Measurements from ENCODE around the gene PEX14. TPM values are rescaled to one million over a fixed set of nuclear protein-coding genes. Genes with fewer than 3 reads are reported as not detected.
A peak's percentile ranks its signal among the peaks of the same experiment; 100 is the strongest.

The PEX14 gene
- total and polyA plus RNA-seq, 9 of the 15 experiments (the other 6 are each of a cell fraction or from before 2014, with no cell fraction given): 2.6 to 45.7 (median 22.7) TPM

DNA sequence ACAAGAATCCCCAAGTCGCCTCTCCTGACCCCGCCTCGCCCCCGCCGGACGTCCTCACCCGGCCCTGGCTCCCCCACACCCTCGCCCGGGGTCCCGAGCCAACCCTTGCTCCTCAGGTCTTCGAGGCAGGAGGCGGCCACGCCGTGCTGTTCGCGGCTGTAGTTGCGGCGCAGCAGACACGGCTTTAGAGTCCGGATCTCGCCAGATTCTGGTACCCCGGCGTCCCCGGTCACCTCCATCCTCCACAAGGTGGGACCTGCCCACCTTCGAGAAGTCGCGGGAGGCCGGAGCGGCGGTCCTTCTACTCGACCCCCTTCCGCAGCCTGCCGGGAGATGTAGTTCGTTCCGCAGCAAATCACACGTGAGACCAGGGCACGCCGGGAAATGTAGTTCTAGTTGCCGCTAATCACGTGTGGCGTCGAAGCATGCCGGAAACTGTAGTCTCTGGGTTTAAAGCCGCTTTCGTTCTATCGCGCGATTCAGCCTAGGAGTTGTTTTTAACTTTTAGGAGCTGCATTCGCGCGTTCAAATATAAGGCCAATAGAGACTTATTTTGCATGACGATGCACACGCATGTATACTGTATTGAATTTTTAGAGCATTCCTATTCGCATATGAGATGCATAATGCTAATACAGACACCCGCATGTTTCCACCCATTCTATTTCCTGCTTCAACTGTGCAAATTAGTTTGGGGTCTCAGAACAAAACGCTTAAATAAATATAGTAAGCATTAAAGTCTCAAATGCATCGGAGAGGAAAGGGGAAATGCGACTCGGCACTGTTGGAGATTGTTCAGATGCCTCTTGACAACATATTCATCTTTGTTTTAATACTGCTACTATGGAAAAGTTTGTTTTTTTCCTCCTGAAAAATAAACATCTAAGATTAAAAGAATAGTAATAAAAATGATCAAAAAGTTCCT is 2.3 kb upstream of the PEX14 start, which contains the start of gene DFFA (continued):
- TF ChIP-seq FOXJ2 (tag; IDR thresholded peaks at IDR 0.05): peak; percentile 74; the same call in 1 of the 2 replicates
- peak; percentile 79 for TF ChIP-seq ETV1 (tag; conservative IDR thresholded peaks at IDR 0.05; ENCODE audit: low read depth)
- TF ChIP-seq PHF8 (IDR thresholded peaks at IDR 0.05; ENCODE audit: borderline replicate concordance, low read length): peak; percentile 86; the same call in 1 of the 2 replicates
- no peak for TF ChIP-seq CEBPG (CRISPR knock-in tag; IDR thresholded peaks at IDR 0.05)
- no peak for TF ChIP-seq CEBPG (tag; conservative IDR thresholded peaks at IDR 0.05 in 1 of 2, IDR thresholded peaks at IDR 0.05 in 1 of 2)
- TF ChIP-seq, protein P1, sequence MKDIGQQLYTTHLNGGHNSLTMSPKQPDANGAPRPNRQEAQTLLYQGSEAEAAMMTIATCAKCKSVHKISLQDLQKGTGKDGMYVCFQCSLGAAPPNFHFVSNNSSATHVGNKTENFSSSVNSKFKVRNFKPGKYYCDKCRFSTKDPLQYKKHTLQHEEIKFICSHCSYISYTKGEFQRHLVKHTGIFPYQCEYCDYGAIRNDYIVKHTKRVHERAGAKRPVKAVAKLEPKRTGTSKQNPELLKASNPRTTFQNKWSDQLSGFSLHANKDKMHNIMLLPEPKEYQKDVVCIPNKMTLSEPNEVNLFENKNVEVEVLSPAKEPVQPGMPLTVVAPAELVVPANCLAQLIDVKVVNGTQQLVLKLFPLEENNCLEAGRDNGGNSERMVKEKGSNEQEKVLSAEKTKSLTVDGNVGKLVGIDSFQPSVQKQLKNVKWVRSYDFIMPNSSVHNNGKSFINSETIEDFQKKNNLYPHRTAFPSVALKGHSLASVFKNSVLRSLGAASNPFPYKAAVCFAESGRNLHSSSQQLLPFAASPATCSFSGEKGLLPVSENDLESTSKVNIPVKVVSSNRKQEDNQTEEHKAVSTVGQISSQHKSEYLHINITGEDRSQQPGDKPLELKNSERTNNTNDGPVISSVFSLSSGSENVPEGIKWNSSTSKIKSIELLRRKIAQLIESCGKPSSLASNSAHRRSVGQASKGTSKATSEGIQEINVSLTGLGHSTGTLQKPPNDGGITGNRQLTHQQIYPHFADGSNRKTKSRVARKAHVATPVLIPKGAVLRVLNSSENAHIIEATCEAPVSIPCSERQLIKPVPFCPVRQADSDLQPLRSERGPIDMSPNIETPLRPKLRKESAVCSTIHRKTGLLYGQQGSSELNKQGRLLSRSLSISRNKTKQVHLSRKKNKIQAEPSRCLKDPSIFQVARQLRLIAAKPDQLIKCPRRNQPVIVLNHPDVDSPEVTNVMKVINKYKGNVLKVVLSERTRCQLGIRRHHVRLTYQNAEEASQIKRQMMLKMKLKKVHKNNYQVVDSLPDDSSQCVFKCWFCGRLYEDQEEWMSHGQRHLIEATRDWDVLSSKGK (CRISPR knock-in tag; IDR thresholded peaks at IDR 0.05): 0 out of 2 replicates have a peak, but pooled peaks have one; percentile 54
- TF ChIP-seq, protein P2, sequence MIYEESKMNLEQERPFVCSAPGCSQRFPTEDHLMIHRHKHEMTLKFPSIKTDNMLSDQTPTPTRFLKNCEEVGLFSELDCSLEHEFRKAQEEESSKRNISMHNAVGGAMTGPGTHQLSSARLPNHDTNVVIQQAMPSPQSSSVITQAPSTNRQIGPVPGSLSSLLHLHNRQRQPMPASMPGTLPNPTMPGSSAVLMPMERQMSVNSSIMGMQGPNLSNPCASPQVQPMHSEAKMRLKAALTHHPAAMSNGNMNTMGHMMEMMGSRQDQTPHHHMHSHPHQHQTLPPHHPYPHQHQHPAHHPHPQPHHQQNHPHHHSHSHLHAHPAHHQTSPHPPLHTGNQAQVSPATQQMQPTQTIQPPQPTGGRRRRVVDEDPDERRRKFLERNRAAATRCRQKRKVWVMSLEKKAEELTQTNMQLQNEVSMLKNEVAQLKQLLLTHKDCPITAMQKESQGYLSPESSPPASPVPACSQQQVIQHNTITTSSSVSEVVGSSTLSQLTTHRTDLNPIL (CRISPR knock-in tag; IDR thresholded peaks at IDR 0.05): no peak
- TF ChIP-seq, protein P3, sequence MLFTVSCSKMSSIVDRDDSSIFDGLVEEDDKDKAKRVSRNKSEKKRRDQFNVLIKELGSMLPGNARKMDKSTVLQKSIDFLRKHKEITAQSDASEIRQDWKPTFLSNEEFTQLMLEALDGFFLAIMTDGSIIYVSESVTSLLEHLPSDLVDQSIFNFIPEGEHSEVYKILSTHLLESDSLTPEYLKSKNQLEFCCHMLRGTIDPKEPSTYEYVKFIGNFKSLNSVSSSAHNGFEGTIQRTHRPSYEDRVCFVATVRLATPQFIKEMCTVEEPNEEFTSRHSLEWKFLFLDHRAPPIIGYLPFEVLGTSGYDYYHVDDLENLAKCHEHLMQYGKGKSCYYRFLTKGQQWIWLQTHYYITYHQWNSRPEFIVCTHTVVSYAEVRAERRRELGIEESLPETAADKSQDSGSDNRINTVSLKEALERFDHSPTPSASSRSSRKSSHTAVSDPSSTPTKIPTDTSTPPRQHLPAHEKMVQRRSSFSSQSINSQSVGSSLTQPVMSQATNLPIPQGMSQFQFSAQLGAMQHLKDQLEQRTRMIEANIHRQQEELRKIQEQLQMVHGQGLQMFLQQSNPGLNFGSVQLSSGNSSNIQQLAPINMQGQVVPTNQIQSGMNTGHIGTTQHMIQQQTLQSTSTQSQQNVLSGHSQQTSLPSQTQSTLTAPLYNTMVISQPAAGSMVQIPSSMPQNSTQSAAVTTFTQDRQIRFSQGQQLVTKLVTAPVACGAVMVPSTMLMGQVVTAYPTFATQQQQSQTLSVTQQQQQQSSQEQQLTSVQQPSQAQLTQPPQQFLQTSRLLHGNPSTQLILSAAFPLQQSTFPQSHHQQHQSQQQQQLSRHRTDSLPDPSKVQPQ (CRISPR knock-in tag; IDR thresholded peaks at IDR 0.05; ENCODE audit: borderline replicate concordance): no peak; the same call in 1 of the 2 replicates
- TF ChIP-seq HDAC1 (IDR thresholded peaks at IDR 0.05): peak in 1 of 2 experiments; percentile 86; a peak in 2 of 4 replicates
- TF ChIP-seq RCOR1 (IDR thresholded peaks at IDR 0.05; ENCODE audit: borderline replicate concordance in 1 of 2, low read depth in 2 of 2, low read length in 2 of 2): peak; percentile 59 to 83; a peak in 3 of 4 replicates
- TF ChIP-seq PRPF4 (IDR thresholded peaks at IDR 0.05; ENCODE audit: insufficient read depth, low read depth, low read length, poor library complexity, severe bottlenecking): no peak
- no peak for TF ChIP-seq ZNF133 (CRISPR knock-in tag; IDR thresholded peaks at IDR 0.05)
- TF ChIP-seq HIVEP1 (CRISPR knock-in tag; IDR thresholded peaks at IDR 0.05): 0 out of 2 replicates have a peak, but pooled peaks have one; percentile 21
- TF ChIP-seq, protein P4, sequence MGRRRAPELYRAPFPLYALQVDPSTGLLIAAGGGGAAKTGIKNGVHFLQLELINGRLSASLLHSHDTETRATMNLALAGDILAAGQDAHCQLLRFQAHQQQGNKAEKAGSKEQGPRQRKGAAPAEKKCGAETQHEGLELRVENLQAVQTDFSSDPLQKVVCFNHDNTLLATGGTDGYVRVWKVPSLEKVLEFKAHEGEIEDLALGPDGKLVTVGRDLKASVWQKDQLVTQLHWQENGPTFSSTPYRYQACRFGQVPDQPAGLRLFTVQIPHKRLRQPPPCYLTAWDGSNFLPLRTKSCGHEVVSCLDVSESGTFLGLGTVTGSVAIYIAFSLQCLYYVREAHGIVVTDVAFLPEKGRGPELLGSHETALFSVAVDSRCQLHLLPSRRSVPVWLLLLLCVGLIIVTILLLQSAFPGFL (CRISPR knock-in tag; IDR thresholded peaks at IDR 0.05): peak; percentile 99; the same call in 1 of the 2 replicates
